Ascending aorta (tissue), 2 donors: Measurements from ENCODE around the gene NOTCH1. TPM values are rescaled to one million over a fixed set of nuclear protein-coding genes. Genes with fewer than 3 reads are reported as not detected.

ENCODE experiments used
- DNase-seq, 2 donors: peaks; one replicate each; pipeline ENCODE4 v3.0.0-alpha.2; 2019; ENCODE audit warnings: low spot score in 2 of 2
- H3K27ac ChIP-seq, 2 donors: fragments of 200-600 bp; sonication (generic); one replicate each; pipeline ENCODE4 v1.5.1; 2016 to 2017; ENCODE audit warnings: mild to moderate bottlenecking in 1 of 2
- H3K27me3 ChIP-seq: fragments of 200-600 bp; sonication (generic); one replicate; pipeline ENCODE4 v1.5.1; 2017
- H3K36me3 ChIP-seq, 2 donors: fragments of 200-600 bp; sonication (generic); one replicate each; pipeline ENCODE4 v1.5.1; 2016
- H3K4me1 ChIP-seq, 2 donors: fragments of 200-600 bp; sonication (generic); one replicate each; pipeline ENCODE4 v1.5.1; 2016 to 2017; ENCODE audit warnings: mild to moderate bottlenecking in 1 of 2
- H3K4me3 ChIP-seq, 2 donors: fragments of 200-600 bp; sonication (generic); one replicate each; pipeline ENCODE4 v1.5.1; 2016 to 2017; ENCODE audit warnings: mild to moderate bottlenecking in 1 of 2
- H3K9me3 ChIP-seq, 2 donors: fragments of 200-600 bp; sonication (generic); one replicate each; pipeline ENCODE4 v1.5.1; 2016
- CTCF ChIP-seq, 3 experiments: fragments of 200-600 bp in 2 of 3; fragments of 450-650 bp in 1 of 3; sonication (generic) in 2 of 3; IDR thresholded peaks; one replicate each; pipeline ENCODE4 v1.5.1; 2016 to 2019; ENCODE audit warnings: antibody characterized with exemption in 3 of 3, mild to moderate bottlenecking in 1 of 3, moderate library complexity in 1 of 3
- intact Hi-C: fragments of 100-400 bp; cut with DNase I; formaldehyde crosslinking; loops from one replicate; pipeline ENCODE4 v1.15.1; 2023
- total RNA-seq: library from RNA; depleted of rRNA; stranded (reverse); fragments of >200 nt; gene quantifications from one replicate; pipeline ENCODE4 v1.1.0, GENCODE V29; 2016

NOTCH1 gene
- total RNA-seq, 1 donor from 2014 or later: 120 TPM

GRCh38 chr9:136471802-136472487 lies 73.9 kb downstream of the NOTCH1 start:
- no peaks in the 10 kb centered on the region for H3K4me1 ChIP-seq
- H3K4me3 ChIP-seq: no peak overlapping the region
- intact Hi-C loops: no loop called here
- peaks cover 94 to 96% of the 10 kb centered on the region in 2 donors for H3K36me3 ChIP-seq
- no peaks in the 10 kb centered on the region for H3K9me3 ChIP-seq
- DNase-seq: no peak
- no peaks in the 10 kb centered on the region for H3K27me3 ChIP-seq
- H3K27ac ChIP-seq: no peak overlapping the region
- TF ChIP-seq CTCF (IDR thresholded peaks at IDR 0.05): no peak

GRCh38 chr9:136470792-136471469 lies 74.9 kb downstream of the NOTCH1 start:
- TF ChIP-seq CTCF (IDR thresholded peaks at IDR 0.05): no peak
- DNase-seq: no peak
- H3K9me3 ChIP-seq: no peaks in the 10 kb centered on the region
- H3K27ac ChIP-seq: no peak overlapping the region
- H3K36me3 ChIP-seq: peaks cover 94 to 96% of the 10 kb centered on the region in 2 donors
- H3K27me3 ChIP-seq: no peaks in the 10 kb centered on the region
- H3K4me3 ChIP-seq: no peak overlapping the region
- intact Hi-C loops: no loop called here
- H3K4me1 ChIP-seq: no peaks in the 10 kb centered on the region

- Histone ChIP-seq H3K27me3 (no peaks in the 10 kb centered on the region), H3K4me1 (no peaks in the 10 kb centered on the region), H3K9me3 (no peaks in the 10 kb centered on the region), H3K27ac (no peak overlapping the region), H3K36me3 (peaks cover 94 to 96% of the 10 kb centered on the region in 2 donors), H3K4me3 (no peak overlapping the region)
- TF ChIP-seq CTCF (IDR thresholded peaks at IDR 0.05): no peak
- no peak for DNase-seq
- intact Hi-C loops: no loop called here
Measured at GRCh38 chr9:136470356-136470755, 75.5 kb downstream of the NOTCH1 start.

- Histone ChIP-seq H3K4me1 (no peaks in the 10 kb centered on the region), H3K27ac (no peak overlapping the region), H3K9me3 (no peaks in the 10 kb centered on the region), H3K4me3 (no peak overlapping the region), H3K36me3 (peaks cover 95 to 96% of the 10 kb centered on the region in 2 donors), H3K27me3 (no peaks in the 10 kb centered on the region)
- no peak for TF ChIP-seq CTCF (IDR thresholded peaks at IDR 0.05)
- DNase-seq: no peak
- intact Hi-C loops: no loop called here
Measured at GRCh38 chr9:136467766-136468165, 78.1 kb downstream of the NOTCH1 start.

GRCh38 chr9:136466155-136466541 lies 79.7 kb downstream of the NOTCH1 start:
- no peaks in the 10 kb centered on the region for H3K27me3 ChIP-seq

More at GRCh38 chr9:136466155-136466541, 79.7 kb downstream of the NOTCH1 start:
- Histone ChIP-seq H3K36me3 (peaks cover 96 to 99% of the 10 kb centered on the region in 2 donors), H3K4me3 (no peak overlapping the region), H3K4me1 (no peaks in the 10 kb centered on the region), H3K27ac (no peak overlapping the region), H3K9me3 (no peaks in the 10 kb centered on the region)
- intact Hi-C loops: no loop called here
- DNase-seq: no peak
- no peak for TF ChIP-seq CTCF (IDR thresholded peaks at IDR 0.05)
